Measurements from ENCODE around the gene CREB3L2.
A peak's percentile ranks its signal among the peaks of the same experiment; 100 is the strongest.

Gene CREB3L2

DNA sequence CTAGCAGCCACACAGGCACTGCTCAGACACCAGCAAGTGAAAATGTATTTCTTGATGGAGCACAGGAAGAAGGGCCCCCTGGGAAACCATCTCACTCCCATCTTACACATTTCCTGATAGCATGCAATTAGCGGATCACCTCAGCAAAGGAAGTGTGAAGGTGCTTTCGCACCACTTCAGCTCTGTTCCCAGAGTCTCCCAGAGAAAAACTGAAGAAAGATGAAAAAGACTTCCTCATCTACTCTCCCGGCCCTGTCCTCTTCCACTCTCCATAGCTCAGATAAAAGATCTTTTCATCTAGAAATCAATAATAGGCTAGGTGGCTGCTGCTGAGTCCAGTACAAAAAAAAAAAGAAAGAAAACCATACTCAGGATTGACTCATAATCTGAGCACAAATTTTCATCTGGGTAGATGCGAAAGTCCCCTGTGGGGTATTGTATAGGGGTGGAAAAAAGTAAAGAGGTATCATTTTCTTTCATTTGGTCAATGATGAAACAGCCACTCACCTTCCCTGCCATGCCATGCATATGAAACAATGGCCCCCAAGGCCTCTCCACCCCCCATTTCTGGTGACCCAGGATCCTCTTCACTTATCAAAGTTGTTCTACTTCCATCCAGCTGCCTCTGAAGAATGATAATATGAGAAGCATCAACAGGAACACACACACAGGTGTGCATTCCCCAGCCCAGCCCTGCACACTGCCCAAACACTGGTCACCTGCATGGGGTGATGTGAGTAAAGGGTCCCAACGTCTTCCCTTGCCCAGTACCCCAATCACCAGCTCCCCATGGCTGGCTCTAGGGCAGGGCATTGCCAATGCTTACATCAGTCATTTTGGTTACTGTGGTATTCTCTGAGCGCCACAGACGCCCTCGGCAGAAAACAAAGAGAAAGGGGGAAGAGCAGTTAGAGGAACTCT lies 106.3 kb downstream of the CREB3L2 start:
- no peak for DNase-seq (ENCODE audit: low spot score)

DNA sequence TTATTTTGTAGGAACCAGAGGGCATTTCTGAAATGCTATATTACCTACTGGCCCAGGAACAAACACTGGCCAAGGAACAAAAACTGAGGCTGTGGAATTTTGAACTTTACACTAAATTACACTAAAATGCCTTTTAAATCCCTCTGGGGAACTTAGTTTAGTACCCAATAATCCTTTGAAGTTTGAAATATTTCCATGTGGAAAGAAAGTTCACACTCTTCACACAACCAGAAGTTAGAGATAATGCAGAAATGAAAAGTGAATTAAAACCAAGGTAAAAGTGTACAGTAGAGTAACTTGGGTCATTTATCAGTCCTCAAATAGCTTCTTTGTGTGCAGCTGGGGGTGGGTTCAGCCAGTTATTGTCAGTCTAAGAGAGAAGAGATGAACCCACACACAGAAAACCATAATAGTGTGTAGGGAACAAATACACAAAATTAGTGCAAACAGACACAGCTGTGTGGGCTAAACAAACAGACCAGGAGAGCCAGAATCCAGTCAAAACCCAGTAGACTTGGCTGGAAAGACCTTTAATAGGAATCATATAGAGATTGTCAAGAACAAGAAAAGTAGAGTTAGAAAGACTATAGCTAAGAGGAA lies 108.6 kb downstream of the CREB3L2 start:
- DNase-seq (ENCODE audit: low spot score) = no peak

DNA sequence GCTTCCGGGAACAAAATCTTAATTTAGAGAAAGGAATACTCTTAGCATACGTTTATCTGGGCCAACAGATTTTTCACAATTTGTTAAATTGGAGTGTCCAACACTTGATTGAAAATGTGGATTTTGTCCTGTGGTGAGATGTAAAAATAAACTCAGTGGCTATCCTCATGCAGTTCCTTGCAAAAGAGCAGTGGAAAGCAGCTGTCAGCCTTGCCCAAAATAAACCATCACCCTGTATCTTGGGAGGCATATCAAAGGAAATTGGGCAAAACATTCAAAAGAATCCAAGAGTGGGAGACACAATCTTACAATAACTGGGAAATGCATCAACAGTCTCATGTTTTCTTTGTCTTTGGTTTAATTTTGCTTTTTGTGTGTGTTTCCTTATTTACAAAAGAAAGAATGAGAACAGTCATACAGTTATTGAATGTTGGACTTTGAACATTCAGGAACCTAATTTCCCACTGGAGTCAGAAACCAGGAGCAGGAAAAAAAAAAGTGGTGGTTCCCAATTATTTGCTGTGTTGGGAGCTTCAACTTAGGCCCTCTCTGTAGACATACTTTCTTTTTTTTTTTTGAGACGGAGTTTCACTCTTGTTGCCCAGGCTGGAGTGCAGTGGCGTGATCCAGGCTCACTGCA lies 110.8 kb downstream of the CREB3L2 start:
- DNase-seq (ENCODE audit: low spot score) = no peak

DNA sequence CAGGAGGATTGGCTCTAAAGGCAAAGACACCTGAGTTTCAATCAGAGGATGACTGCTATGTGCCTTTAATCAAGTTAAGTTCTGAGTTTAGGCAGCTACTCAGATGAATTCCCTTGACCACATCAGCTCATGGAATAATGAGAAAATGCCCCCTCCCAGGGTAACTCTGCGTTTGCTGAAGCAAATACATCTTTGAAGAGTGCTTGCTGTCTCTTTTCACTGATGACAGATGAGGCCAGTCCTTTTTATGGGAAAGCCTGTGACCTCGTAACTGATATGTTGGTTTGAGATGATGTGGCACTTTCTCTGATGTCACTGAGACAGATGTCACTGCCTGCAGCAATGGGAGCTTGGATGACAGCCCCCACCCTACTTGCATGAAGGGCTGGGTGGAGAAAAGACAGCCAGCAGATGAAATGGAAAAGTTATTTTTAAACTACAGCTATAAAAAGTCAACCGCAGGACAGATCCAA lies 111.4 kb downstream of the CREB3L2 start:
- DNase-seq (ENCODE audit: low spot score) = no peak

DNA sequence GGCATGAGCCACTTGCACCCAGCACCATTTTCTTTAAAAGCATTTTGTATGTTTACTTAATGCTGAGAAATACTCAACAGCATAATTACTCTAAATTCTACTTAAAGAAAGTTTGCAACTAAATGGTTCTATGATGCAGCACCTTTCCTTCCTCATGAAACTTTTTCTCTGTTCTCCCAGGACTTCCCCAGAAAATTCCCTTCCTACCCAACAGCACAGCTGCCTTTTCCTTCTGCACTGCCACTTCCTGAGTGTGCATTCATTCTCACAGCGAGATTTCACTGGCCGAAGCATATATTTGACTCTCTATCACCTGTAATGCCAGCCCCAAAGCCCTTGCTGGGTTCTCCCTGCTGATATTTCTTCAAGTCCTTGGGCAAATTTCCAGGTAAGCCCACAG lies 113.6 kb downstream of the CREB3L2 start:
- no peak for DNase-seq (ENCODE audit: low spot score)

DNA sequence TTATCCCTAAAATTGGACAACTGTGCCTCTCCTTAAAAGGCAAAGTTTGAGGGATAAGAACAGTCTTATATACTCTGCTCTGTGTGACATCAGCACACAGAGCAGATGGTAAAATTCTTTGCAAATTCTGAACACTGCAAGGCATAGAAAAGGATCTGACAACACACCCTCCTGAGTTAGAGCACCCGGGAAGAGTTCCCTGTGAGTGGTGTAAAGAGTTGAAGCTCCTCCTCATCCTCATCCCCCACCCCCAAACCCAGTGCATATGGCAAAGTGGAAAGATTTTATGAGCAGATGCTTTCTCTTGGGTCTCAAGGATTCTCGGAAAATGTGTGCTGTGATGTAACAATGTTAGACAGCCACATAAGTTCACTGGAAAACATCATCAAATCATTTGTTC lies 115.1 kb downstream of the CREB3L2 start:
- no peak for DNase-seq (ENCODE audit: low spot score)

DNA sequence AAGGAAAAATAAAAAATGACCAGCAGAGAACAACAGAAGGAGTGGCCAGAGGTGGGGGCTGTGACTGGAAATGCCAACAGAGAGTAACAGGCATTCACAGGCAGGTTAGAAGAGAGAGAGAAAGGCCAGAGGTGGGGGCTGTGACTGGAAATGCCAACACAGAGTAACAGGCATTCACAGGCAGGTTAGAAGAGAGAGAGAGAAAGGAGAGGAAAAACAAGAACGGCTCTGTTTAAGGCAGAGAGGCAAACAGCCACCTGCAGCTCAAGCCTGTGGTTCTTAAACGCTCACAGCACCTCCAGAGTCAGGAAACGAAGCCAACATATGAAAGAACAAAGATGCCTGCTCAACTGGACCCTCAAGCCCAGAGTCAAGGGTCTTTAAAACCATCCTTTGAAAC lies 115.6 kb downstream of the CREB3L2 start:
- no peak for DNase-seq (ENCODE audit: low spot score)

DNA sequence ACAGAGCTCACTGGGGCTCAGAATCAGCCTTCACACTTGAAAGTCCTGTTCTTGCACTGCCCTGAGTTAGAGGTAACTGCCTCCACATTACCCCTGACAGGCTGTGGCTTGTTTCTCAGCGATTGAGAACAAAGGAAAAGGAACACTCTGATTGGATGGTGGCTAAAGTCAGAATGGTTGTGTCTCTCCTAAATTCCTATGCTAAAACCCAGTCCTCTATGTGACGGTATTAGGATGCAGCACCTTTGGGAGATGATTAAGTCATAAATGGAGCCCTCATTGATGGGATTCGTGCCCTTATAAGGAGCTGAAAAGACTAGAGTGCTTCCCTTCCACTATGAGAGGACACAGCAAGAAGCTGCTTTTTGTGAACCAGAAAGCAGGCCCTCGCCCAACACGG lies 116.2 kb downstream of the CREB3L2 start:
- DNase-seq (ENCODE audit: low spot score) = no peak

DNA sequence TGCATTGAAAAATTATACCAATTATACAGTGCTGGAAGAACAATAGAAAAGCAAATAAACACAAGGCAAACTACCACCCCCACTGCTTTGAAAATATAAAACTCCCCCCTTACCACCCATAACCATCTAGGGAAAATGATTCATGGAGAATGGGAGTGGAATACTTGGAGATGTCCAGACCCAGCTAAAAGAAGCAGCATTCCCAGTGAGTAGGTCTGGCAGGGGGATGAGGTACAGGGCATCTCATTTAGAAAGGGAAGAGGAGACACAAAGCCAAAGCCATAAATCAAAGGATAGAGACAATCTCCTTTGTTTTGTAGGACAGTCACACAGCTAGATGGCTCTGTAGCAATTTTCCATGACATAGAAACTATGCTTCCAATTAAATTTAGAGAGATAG lies 119.1 kb downstream of the CREB3L2 start:
- DNase-seq (ENCODE audit: low spot score) = no peak

DNA sequence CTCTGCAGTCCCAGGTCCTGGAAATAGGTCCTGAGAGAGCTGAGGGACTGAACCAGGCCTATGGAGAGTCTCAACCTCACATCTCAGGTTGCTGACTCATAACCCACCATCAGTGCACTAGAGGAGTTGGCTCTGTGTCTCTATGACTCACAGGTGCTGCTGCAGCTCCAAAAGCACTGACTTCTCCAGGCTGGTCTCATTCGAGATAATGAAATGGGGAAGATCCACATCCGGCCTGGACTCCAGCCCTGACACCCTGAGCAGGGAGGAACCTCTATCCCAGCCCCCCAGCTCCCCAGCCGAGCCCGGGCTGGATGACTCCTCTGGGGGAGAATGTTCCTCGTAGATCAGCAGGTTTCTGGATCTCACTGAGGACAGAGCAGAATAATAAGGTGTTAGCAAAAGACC lies 119.6 kb downstream of the CREB3L2 start:
- DNase-seq (ENCODE audit: low spot score) = peak; percentile 88

DNA sequence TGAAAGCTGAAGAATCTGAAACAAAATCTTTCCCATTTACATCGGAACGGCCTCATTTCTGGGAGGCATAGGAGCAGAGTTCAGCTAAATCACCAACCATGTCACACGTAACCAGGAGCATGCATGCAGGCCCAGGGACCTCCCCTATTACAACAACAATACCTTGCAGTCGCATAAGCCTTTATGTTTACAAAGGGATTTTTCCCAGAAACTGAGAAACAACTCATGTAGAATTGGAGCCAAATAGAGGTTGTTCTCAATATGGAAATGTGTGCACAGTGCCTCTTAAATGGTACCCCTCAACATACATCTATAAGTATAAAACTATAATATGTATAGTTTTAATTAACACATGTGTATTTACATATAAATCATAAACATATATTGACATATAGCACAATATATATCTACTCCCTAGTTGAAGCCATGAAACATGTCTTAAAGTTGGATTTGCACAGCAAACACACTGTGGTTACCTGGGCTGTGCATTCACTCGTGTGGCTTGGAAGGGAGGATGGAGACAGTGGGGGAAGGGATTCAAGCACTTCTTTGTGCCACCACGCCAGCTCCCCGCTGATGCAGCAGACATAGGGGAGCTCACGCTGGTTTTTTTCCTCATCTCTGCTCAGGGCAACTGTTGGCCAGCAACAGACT lies 120.2 kb downstream of the CREB3L2 start:
- DNase-seq (ENCODE audit: low spot score) = no peak

DNA sequence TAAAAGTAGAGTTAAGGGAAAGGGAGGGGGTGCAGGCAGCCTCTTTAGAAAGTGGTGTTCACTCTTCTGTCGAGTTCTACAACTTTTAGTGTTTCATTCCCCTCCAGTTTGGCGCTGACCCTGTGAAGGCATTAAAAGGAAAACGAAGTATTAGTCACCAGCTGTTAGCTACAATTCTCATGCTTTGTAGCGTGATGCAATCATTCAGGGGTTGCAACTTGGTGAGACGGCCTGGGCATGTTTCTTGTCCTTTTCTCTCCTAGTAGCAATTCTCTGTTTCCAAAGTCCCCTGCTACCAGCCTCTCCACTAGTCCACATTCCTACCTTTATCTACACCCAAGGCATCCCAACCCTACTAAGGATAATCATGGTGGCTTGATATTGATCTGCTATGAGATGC lies 121.5 kb downstream of the CREB3L2 start:
- DNase-seq (ENCODE audit: low spot score) = no peak

DNA sequence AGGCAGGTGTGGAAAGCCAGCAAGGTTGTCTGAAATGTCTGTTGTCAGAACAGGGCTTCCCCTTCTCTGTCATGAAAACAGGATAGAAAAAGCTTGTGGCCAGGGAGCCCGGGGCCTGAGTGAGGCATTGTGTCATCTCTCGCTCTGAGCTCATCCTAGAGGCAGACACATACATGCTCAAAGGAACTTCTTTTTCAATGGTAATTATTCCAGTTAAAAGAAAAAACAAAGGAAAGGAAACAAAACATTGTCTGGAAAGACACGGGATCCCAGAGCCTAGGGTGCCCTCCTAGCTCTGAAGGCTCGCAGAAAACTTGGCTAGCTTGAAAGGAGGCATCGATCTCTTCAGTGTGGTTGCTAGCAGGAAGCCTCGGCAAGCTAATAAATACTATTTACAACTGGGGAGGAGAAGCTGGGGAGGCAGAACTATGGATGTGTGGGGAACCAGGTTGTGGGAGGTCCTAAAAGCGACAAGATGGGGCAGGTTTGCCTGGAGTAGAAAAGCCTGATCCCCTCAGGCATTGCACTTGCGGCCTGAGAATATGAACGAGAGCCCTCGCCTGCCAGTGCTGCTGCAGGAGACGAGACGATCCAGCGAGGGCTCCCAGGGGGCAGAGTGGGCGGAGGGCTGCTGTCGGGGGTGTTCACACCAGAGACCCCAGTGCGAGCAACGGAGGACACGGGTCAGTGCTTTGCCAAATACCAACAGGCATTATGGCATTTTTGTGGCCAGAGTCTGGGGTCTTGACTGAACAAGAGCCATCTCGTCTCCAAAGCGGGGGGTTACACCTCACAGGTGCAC lies 122.3 kb downstream of the CREB3L2 start:
- DNase-seq (ENCODE audit: low spot score) = no peak

DNA sequence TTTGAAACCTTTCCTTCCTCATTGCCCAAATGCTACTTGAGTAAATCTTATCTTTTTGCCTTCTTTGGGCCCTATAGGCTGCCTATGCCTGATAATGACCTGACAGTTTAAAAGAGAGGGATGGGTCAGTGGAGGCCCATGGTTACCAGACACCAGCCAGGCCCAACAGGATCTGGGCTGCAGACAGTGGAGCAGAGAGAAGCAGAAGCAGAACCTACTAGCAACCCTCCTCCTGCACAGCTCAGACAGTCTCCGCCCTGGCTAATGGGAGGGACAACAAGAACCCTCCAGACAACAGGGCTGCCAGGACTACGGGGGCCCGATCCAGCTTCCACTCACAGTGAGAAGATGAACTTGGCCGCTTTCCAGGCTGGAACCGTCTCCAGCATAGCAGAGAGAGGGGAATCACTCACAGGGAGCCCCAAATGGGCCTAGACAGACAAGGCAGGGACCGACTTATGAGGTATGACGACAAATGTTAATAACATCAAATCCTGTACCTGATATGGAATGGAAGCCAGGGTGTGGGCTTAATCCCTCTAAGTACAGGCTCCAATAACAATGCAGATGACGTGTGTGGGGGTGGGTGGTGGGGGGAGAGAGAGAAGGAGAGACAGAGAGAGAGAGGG lies 123.4 kb downstream of the CREB3L2 start:
- DNase-seq (ENCODE audit: low spot score) = no peak

DNA sequence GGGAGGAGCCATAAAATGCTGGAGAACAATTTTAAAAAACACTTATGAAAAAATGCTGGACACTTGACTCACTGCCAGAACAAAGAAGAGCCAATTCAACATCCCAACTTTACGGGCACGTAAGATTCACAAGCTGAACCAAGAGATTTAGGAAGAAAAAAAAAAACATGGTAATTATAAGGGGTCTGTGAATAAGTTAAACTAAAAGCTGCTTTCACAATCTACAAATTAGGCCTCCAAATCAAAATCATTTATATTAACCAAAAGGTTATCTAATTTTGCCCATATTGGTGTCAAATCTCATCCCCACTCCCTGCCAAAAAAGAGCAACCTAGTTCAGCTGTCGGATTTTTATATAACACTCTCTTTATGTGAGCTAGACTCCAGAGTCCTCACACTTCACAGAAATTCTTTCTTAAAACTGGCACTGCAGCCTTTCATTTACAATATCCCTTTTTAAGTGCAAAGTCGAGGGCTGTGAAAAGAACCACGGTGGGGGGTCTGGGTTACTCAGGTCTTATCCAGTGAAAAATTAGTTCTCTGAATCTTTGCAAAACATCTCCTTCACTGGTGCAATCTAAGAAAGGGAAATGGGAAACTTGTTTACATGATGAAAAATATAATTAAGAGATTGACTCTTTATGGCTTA lies 124.7 kb downstream of the CREB3L2 start:
- DNase-seq (ENCODE audit: low spot score) = no peak

DNA sequence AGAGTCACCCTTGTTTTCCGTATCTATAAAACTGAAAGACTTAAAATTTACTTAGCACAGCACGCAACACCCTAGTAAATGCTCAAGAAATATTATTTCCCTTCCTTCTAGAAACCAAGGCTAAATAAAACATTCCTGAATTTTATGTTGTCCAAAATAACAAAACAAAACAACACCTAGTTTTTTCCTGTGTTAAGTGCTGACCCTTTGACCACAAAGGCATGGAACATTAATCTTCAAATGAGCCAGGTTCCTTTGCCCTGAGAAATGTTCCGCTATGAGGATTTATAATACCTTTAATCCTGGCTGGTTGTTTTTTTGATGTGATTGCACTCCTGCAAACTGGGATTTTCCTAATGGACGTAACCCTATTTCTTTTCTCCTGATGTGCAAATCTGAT lies 126.1 kb downstream of the CREB3L2 start:
- no peak for DNase-seq (ENCODE audit: low spot score)

DNA sequence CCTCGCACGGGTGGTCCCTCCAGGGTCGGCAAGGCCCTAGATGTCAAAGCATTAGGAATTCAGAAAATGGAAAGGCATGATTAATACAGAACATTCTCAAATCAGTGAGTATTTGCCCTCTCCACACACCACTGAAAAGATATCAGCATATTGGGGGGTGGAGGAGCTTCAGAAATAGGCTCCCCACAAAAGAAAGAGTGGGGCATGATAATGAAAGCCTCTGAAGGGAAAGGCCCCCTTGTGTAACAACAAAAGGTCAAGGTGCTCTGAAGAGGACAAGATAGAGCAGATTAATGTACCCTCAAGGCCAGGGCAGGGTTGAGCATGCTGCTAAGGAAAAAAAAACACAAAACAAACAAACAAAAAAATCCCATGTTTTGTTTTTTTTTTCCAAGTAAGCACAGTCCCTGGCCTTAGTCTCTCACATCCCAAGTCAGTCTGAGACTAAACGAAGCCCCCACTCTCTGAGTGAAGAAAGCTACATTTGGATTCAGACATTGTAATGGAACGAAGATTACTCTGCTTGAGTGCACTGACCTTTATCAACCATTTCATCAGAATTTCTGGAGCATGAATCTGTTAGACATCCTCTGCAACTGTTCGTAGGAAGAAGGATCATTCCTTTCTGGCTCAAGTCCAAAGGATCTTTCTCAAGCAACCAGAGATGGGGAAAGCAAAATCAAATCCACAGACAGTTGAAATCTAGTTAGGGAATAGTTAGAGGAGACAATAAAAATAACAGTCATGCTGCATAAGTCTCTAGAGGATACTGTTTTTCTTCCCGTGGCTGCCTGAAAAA lies 127.7 kb downstream of the CREB3L2 start:
- DNase-seq (ENCODE audit: low spot score) = no peak

DNA sequence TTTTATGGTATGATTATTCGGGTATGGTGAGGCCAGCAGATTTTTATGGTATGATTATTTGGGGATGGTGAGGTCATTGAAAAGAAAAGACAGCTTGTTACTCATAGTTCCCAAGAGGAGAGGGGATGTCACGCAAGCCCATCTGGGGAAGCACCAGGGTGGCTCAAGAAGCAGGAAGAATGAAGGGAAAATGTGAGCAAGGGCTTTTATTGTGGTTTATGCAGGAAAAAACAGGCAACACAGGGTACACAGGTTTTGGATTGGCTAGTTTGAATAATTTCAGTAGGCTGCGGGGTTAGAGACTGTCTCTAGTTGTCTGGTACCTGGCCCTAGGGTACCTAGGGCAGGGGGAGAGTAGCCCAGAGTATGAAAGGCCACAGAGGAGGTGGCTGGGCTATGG lies 128.4 kb downstream of the CREB3L2 start:
- DNase-seq (ENCODE audit: low spot score) = no peak

DNA sequence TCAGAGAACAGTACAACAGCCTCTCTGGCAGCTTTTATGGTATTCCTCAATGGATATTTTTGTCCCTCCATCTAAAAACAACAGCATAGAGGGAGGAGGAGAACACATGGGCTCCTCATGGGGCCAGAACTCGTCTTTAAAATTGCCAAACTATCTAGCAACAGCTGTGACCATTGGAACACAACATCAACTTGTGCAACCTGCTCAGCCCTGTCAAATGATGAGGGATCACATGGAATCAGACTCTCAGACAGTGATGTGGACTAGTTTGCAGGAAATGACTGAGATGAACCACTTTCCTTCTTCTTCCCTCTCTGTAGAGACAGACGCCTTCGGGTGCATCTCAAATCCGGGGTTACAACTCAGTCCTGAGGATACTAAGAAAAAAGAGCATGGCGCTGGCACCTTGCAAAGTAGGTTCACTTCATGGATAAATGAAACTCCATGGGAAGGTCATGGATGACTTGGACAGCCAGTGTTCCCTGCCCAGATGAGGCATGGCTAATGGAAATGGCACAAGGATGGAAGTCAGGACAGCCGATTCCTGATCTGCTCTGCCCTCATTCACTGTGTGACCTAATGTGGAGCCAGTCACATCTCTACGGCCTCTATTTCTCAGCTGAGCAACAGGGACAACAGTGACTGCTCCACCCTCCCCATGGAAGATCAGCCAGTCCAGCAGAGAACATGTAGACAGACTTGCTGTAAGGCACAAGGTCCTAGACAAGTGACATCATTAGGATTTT lies 130.5 kb downstream of the CREB3L2 start:
- DNase-seq (ENCODE audit: low spot score) = no peak
